NCI-H526 treated with DMSO at 0.1 percent for 48 hours (cell line): ENCODE data around the gene PACSIN3.
"Not testable (repeated sequence)": the region's sequence is repeated elsewhere in the genome, so short reads cannot be mapped to it uniquely, and the experiment has no call there.

ENCODE experiments used
- DNase-seq: peaks from one replicate; lab custom pipeline; 2025; lab: John Stamatoyannopoulos, UW

PACSIN3 gene

GRCh38 chr11:47186076-47186699 is at the start of gene PACSIN3:
PACSIN3 (minus strand) TSS chr11:47186434; CDS start chr11:47182727, 3,707 bp downstream.
- no peak for DNase-seq

DNA sequence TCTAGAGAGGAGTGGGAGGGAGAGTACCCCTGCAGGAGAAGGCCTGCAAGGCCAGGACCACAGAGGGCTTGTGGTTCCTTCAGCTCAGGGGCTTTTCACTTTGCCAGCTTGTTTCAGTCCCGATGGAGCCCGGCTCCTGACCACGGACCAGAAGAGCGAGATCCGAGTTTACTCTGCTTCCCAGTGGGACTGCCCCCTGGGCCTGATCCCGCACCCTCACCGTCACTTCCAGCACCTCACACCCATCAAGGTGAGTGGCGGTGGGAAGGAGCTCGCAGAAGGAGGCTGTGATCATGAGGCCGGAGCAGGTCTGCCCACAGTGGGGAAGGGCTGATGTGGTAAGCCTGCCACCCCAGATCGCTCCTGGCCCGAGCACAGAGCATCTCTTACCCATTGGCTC is 48.9 kb upstream of the PACSIN3 start:
- DNase-seq = no peak

GRCh38 chr11:47234669-47235100 is 48.5 kb upstream of the PACSIN3 start:
- DNase-seq = no peak

DNA sequence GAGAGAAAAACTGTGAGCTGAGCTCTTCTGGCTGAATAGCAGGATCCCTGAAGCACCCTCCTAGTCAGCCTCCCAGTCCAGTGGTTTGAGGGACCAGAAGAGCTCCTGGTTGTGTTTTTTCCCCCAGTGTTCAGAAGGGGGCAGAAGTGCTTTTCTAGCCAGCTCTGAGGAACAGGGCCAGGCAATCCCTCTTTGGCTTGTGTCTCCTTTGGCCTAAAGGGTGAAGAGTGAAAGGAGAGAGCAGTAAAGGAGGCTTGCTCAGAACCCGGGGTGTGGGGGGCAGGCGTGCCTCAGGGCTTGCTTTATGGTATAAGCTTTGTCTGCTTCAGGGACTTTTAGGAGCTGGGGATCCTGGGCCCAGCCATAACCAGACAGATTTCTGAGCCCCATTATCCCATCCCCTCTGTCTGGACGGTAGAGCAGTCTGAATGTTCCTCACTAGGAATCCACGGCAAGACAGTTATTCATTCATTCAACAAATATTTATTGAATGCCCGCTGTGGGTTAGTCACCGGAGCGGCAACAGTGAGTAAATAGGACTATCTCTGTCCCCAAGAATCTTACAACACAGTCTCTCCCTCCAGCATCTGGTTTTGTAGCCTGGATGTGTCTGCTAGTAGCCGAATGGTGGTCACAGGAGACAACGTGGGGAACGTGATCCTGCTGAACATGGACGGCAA is 47.9 kb upstream of the PACSIN3 start:
- no peak for DNase-seq

GRCh38 chr11:47233051-47233450 is 46.8 kb upstream of the PACSIN3 start:
- no peak for DNase-seq

DNA sequence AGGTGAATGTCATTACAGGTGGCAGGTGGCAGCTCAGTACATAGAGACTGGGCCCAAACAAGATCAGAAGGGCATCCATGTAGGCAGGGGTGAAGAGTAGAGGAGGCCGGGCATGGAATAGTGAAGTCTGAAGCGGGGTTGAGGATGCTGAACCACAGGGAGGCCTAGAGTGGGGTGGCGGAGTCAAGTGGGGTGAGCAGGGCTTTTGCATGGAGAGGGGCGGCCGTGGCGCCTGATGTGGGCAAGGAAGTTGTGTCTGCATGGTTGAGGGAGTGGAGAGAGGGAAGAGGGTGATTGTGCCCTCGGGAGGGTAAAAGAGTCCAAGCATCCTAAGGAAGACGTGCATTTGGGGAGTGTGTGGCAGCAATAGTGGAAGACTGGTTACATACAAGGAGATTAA is 42.9 kb upstream of the PACSIN3 start:
- no peak for DNase-seq

GRCh38 chr11:47225552-47226400 is 39.5 kb upstream of the PACSIN3 start:
- no peak for DNase-seq

GRCh38 chr11:47222696-47223095 is 36.5 kb upstream of the PACSIN3 start:
- DNase-seq = no peak

GRCh38 chr11:47220401-47220821 is 34.2 kb upstream of the PACSIN3 start:
- DNase-seq = no peak

GRCh38 chr11:47216121-47216798 is 30.0 kb upstream of the PACSIN3 start:
- no peak for DNase-seq

GRCh38 chr11:47215366-47215910 is 29.2 kb upstream of the PACSIN3 start:
- peak; percentile 82 for DNase-seq

DNA sequence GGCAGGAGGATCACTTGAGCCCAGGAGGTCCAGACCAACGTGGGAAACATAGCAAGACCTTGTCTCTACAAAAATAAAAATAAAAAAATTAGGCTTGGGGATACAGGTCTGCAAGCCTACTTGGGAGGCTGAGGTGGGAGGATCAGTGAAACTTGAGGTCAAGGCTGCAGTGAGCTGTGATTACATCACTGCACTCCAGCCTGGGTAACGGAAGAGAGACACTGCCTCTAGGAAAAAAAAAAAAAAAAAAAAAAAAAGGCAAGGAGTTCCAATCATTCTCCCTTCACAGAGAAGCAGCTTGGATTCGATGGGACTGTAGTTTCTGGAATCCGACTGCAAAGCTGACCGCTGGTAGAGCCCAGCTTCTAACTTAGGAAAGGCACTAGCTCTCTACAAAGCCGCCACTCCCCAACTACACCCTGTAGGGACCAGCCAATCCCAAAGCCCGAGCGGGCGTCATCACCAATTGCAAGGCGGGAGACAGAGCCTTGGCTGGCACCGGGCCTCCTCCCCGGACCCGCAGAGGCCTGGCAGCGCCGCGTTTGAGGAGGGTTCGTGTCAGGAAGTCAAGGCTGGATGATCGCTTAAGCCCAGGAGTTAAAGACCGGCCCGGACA is 27.8 kb upstream of the PACSIN3 start:
- DNase-seq = peak; percentile 53

- DNase-seq = no peak
Observed at GRCh38 chr11:47212938-47213337, 26.7 kb upstream of the PACSIN3 start.

GRCh38 chr11:47208628-47209027 is 22.4 kb upstream of the PACSIN3 start:
- DNase-seq = no peak

DNA sequence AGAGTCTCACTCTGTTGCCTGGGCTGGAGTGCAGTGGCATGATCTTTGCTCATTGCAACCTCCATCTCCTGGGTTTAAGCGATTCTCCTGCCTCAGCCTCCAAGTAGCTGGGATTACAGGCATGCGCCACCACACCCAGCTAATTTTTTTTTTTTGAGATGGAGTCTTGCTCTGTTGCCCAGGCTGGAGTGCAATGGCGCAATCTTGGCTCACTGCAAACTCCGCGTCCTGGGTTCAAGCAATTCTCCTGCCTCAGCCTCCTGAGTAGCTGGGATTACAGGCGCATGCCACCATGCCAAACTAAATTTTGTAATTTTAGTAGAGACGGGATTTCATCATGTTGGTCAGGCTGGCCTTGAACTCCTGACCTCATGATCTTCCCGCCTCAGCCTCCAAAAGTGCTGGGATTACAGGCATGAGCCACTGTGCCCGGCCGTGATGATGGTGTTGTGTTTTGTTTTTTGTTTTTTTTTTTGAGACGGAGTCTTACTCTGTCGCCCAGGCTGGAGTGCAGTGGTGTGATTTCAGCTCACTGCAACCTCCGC is 21.8 kb upstream of the PACSIN3 start:
- not testable (repeated sequence) for DNase-seq

DNA sequence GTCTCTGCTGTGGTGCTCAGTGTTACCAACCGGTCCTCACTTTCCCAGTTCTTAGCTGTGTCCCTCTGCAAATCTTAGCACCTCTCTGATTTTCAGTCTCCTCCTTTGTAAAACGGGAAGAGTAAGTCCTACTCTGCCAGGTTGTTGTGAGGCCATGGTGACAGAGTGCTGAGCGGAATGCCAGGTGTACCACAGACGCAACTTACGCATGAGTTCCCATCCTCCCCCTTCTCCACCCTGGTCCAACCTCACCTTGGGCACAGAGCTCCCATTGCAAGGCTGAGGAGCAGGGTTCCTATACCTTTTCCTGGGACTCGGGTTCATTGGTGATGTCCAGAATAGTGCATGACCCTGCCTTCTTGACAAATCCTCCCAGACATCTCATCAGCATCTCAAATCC is 21.2 kb upstream of the PACSIN3 start:
- no peak for DNase-seq

GRCh38 chr11:47206577-47206976 is 20.3 kb upstream of the PACSIN3 start:
- not testable (repeated sequence) for DNase-seq

- no peak for DNase-seq
Observed at GRCh38 chr11:47204637-47204989, 18.4 kb upstream of the PACSIN3 start.

DNA sequence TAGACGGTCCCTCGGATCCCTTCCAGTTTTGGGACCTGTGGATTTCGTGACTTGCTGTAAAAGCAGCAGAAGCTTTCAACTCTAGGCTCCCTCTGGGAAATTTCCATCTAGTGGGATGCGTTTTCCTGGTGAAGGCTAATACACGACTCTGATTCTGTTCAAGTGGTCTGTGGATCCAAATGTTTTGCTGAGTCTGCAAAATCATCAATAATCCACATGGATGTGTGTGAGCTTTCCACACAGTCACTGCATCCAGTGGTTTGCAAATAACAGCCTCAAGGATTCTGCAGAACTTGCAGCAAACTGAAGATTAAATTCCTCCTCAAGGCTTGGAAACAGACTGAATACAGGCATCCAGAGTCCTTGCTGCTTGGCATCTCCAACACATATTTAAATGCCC is 16.3 kb upstream of the PACSIN3 start:
- no peak for DNase-seq

- no peak for DNase-seq
Observed at GRCh38 chr11:47201015-47201414, 14.8 kb upstream of the PACSIN3 start.

DNA sequence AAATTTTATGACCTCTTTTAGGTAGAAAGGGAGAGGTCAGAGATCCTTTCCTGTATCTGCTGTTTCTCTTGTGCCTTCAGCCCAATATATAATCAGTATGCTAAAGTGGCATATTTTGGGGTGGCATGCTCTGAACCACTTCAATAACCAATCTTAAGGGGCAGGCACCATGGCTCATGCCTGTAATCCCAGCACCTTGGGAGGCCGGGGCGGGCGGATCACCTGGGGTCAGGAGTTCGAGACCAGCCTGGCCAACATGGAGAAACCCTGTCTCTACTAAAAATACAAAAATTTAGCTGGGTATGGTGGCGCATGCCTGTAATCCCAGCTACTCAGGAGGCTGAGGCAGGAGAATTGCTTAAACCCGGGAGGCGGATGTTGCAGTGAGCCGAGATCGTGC is 11.9 kb upstream of the PACSIN3 start:
- not testable (repeated sequence) for DNase-seq
